Measurements from ENCODE around the gene TFDP1. TPM values are rescaled to one million over a fixed set of nuclear protein-coding genes. Genes with fewer than 3 reads are reported as not detected.
"Not testable (repeated sequence)": the region's sequence is repeated elsewhere in the genome, so short reads cannot be mapped to it uniquely, and the experiment has no call there.

The TFDP1 gene
- total RNA-seq, 4 donors from 2014 or later, result 55.7 to 82.1 (median 59.5) TPM

- Histone ChIP-seq H3K9me3 (no peaks in the 10 kb centered on the region), H3K4me3 (no peak overlapping the region), H3K27ac (no peak overlapping the region), H3K27me3 (no peaks in the 10 kb centered on the region), H3K4me1 (no peaks in the 10 kb centered on the region), H3K36me3 (peaks cover 0 to 86% (median 14%) of the 10 kb centered on the region in 3 donors)
- WGBS, 2 donors, result 88 to 98% methylated on average over 8 to 14 of the region's 29 CpGs
- DNase-seq, result no peak
- TF ChIP-seq CTCF (IDR thresholded peaks at IDR 0.05) (no peak), POLR2A (IDR thresholded peaks at IDR 0.05) (no peak)
- intact Hi-C loops (cut with DNase I), result no loop called here
Observed at GRCh38 chr13:113622791-113623490, 38.4 kb downstream of the TFDP1 start.

DNA sequence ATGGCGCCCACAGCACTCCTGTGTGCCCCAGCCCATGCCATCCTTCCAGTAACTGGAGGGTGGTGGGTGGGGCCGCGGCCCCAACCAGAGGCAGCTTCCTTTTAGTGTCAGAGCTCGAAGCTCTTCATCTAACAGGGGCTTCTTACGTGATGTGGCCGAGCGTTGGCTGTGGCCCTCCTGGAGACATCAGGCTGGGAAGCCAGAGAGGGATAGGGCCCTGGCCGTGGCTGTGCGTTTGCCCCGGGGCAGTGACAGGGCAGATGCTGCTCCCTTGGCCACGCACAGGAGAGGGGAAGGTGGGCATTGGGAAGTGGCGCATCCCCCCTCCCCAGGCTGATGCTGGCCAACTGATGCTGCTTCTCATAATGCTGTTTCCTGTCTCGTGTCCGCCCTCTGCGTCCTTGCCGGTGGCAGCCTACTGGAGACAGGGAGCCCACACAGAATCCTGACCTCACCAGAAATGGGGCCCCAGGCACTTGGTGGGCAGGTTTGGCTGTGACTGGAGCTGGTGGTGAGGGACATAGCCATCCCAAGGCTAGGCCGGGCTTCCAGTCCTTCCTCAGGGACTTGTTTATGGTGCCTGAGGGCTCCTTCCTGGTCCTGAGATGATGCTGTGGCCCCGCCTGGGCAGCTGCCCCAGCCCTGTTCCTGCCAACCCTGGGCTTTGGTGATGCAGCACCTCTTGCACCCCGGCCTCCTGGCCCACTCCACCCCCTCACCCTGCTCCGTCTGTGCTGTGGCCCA, 39.1 kb downstream of the TFDP1 start:
- no peaks in the 10 kb centered on the region for H3K4me1 ChIP-seq
- intact Hi-C loops (cut with DNase I), result no loop called here
- TF ChIP-seq CTCF (IDR thresholded peaks at IDR 0.05) (no peak), POLR2A (IDR thresholded peaks at IDR 0.05) (no peak)
- DNase-seq, result no peak
- no peak overlapping the region for H3K27ac ChIP-seq
- H3K27me3 ChIP-seq, result no peaks in the 10 kb centered on the region
- WGBS, 2 donors, result 85 to 94% methylated on average over 7 to 11 of the region's 20 CpGs
- no peaks in the 10 kb centered on the region for H3K9me3 ChIP-seq
- peaks cover 0 to 87% (median 14%) of the 10 kb centered on the region in 3 donors for H3K36me3 ChIP-seq
- H3K4me3 ChIP-seq, result no peak overlapping the region

GRCh38 chr13:113624235-113624587, 39.7 kb downstream of the TFDP1 start:
- Histone ChIP-seq H3K4me3 (no peak overlapping the region), H3K36me3 (peaks cover 0 to 87% (median 14%) of the 10 kb centered on the region in 3 donors), H3K4me1 (no peaks in the 10 kb centered on the region), H3K27me3 (no peaks in the 10 kb centered on the region), H3K9me3 (no peaks in the 10 kb centered on the region), H3K27ac (no peak overlapping the region)
- TF ChIP-seq POLR2A (IDR thresholded peaks at IDR 0.05), result no peak
- TF ChIP-seq CTCF (IDR thresholded peaks at IDR 0.05), result no peak
- intact Hi-C loops (cut with DNase I), result no loop called here
- WGBS, 2 donors, result 90 to 96% methylated on average over 8 to 9 of the region's 9 CpGs
- DNase-seq, result no peak

DNA sequence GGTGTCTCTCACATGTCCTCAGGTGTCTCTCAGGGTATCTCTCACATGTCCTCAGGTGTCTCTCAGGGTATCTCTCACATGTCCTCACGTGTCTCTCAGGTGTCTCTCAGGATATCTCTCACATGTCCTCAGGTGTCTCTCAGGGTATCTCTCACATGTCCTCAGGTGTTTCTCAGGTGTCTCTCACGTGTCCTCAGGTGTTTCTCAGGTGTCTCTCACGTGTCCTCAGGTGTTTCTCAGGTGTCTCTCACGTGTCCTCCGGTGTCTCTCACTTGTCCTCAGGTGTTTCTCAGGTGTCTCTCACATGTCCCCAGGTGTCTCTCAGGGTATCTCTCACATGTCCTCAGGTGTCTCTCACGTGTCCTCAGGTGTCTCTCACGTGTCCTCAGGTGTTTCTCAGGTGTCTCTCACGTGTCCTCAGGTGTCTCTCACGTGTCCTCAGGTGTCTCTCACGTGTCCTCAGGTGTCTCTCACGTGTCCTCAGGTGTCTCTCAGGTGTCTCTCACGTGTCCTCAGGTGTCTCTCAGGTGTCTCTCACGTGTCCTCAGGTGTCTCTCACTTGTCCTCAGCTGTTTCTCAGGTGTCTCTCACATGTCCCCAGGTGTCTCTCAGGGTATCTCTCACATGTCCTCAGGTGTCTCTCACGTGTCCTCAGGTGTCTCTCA, 40.2 kb downstream of the TFDP1 start:
- H3K36me3 ChIP-seq, result peaks cover 0 to 87% (median 14%) of the 10 kb centered on the region in 3 donors
- intact Hi-C loops (cut with DNase I); H3K9me3 ChIP-seq; H3K4me3 ChIP-seq; H3K27me3 ChIP-seq; DNase-seq; H3K27ac ChIP-seq; H3K4me1 ChIP-seq: not testable (repeated sequence)
- 90 to 91% methylated on average over 14 of the region's 14 CpGs for WGBS, 2 donors

DNA sequence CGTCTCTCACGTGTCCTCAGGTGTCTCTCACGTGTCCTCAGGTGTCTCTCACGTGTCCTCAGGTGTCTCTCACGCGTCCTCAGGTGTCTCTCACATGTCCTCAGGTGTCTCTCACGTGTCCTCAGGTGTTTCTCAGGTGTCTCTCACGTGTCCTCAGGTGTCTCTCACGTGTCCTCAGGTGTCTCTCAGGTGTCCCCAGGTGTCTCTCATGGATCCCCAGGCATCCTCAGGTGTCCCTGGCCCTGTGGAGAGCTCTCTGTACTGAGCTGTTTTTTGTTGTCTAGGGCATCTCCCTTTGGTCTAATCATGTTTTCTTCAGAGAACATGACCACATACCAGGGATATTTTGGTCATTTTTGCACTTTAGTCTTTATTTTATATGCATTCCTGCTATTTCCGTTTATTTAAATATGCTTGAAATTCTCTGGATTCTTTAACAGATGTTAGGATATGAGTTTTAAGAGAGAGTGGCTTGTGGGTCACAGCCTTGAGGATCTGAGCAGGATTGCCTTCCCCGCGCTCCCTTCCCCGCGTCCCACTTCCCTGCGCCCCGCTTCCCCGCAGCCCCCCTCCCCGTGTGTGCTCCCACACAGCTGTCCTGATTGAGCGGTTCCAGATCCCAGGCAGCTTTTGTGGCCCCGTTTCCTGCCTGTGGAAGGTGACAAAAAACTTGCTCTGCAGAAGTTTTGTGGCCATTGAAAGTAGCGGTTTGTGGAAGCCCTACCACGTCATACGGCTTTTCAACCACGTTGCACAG, 41.6 kb downstream of the TFDP1 start:
- no peak for DNase-seq
- Histone ChIP-seq H3K4me3 (no peak overlapping the region), H3K36me3 (peaks cover 0 to 91% (median 14%) of the 10 kb centered on the region in 3 donors), H3K4me1 (no peaks in the 10 kb centered on the region), H3K27me3 (no peaks in the 10 kb centered on the region), H3K27ac (no peak overlapping the region), H3K9me3 (no peaks in the 10 kb centered on the region)
- no peak for TF ChIP-seq CTCF (IDR thresholded peaks at IDR 0.05)
- no peak for TF ChIP-seq POLR2A (IDR thresholded peaks at IDR 0.05)
- 81 to 86% methylated on average over 22 to 23 of the region's 24 CpGs for WGBS, 2 donors
- intact Hi-C loops (cut with DNase I), result no loop called here
